MM.1S (cell line): Measurements from ENCODE around the gene COPZ2.

Experiments
- DNase-seq: peaks from one replicate; pipeline ENCODE4 v3.0.0-alpha.2; 2015
- H2AFZ ChIP-seq: fragments of 300-600 bp; sonication (generic); 2 replicates; pipeline ENCODE4 v1.6.0; 2016; ENCODE audit warnings: antibody characterized with exemption, low read length
- H3F3A ChIP-seq: fragments of 300-600 bp; sonication (generic); 2 replicates; pipeline ENCODE4 v1.6.1; 2016; ENCODE audit warnings: mild to moderate bottlenecking, antibody characterized with exemption, low read length, moderate library complexity, mixed read lengths; ENCODE audit not compliant: insufficient read depth
- H3K27ac ChIP-seq: fragments of 300-600 bp; sonication (generic); 2 replicates; pipeline ENCODE4 v1.5.1; 2016; ENCODE audit warnings: mild to moderate bottlenecking, low read length
- H3K27me3 ChIP-seq: fragments of 300-600 bp; sonication (generic); replicated peaks from 2 replicates; pipeline ENCODE4 v1.6.0; 2016; ENCODE audit warnings: low read length; ENCODE audit not compliant: insufficient read depth
- H3K36me3 ChIP-seq: fragments of 300-600 bp; sonication (generic); replicated peaks from 2 replicates; pipeline ENCODE4 v1.6.1; 2016; ENCODE audit warnings: mild to moderate bottlenecking, low read length, mixed read lengths; ENCODE audit not compliant: insufficient read depth
- H3K4me1 ChIP-seq: fragments of 300-600 bp; sonication (generic); 2 replicates; pipeline ENCODE4 v1.6.1; 2016; ENCODE audit warnings: low read length, mixed read lengths
- H3K4me2 ChIP-seq: fragments of 300-600 bp; sonication (generic); 2 replicates; pipeline ENCODE4 v1.6.0; 2016; ENCODE audit warnings: low read depth, low read length
- H3K4me3 ChIP-seq: fragments of 300-600 bp; sonication (generic); 2 replicates; pipeline ENCODE4 v1.5.1; 2016; ENCODE audit warnings: low read length, mixed read lengths
- H3K79me2 ChIP-seq: fragments of 300-600 bp; sonication (generic); 2 replicates; pipeline ENCODE4 v1.6.1; 2016; ENCODE audit warnings: mixed run types, low read length, mixed read lengths
- H3K9ac ChIP-seq: fragments of 300-600 bp; sonication (generic); 2 replicates; pipeline ENCODE4 v1.6.1; 2016; ENCODE audit warnings: low read length, mixed read lengths
- H3K9me2 ChIP-seq: fragments of 300-600 bp; sonication (generic); replicated peaks from 2 replicates; pipeline ENCODE4 v1.6.1; 2016; ENCODE audit warnings: mild to moderate bottlenecking, low read length, mixed read lengths; ENCODE audit not compliant: insufficient read depth
- H3K9me3 ChIP-seq: fragments of 300-600 bp; sonication (generic); replicated peaks from 2 replicates; pipeline ENCODE4 v1.6.1; 2016; ENCODE audit warnings: mild to moderate bottlenecking, low read length, mixed read lengths; ENCODE audit not compliant: insufficient read depth
- H4K20me1 ChIP-seq: fragments of 300-600 bp; sonication (generic); 2 replicates; pipeline ENCODE4 v1.6.1; 2016; ENCODE audit warnings: mild to moderate bottlenecking, low read length, moderate library complexity, mixed read lengths; ENCODE audit not compliant: insufficient read depth
- CTCF ChIP-seq: fragments of 300-600 bp; sonication (generic); IDR thresholded peaks from 2 replicates; pipeline ENCODE4 v1.5.1; 2016; ENCODE audit warnings: antibody characterized with exemption, low read length, mixed read lengths
- EZH2 ChIP-seq: fragments of 300-600 bp; sonication (generic); optimal IDR thresholded peaks from 2 replicates; pipeline ENCODE3; 2017; ENCODE audit warnings: low read depth, mild to moderate bottlenecking, antibody characterized with exemption, low read length, mixed read lengths
- EZH2phosphoT487 ChIP-seq: fragments of 300-600 bp; sonication (generic); IDR thresholded peaks from 2 replicates; pipeline ENCODE4 v1.6.1; 2018; ENCODE audit warnings: antibody characterized with exemption, low read length

The COPZ2 gene

GRCh38 chr17:48025904-48026501 lies 11.6 kb downstream of the COPZ2 start:
- H3K36me3 ChIP-seq: no peaks in the 10 kb centered on the region
- H3K9ac ChIP-seq: no peak overlapping the region
- H2AFZ ChIP-seq: peak overlapping the region; percentile 67; the same call in 1 of the 2 replicates
- H3K4me3 ChIP-seq: peak overlapping the region; percentile 62
- H3K4me2 ChIP-seq: peak overlapping the region; percentile 99
- H3K27me3 ChIP-seq: no peaks in the 10 kb centered on the region
- no peaks in the 10 kb centered on the region for H4K20me1 ChIP-seq
- no peaks in the 10 kb centered on the region for H3K9me2 ChIP-seq
- peaks cover 17% of the 10 kb centered on the region for H3K4me1 ChIP-seq
- no peak overlapping the region for H3K27ac ChIP-seq
- no peaks in the 10 kb centered on the region for H3K79me2 ChIP-seq
- peaks cover 21% of the 10 kb centered on the region for H3F3A ChIP-seq
- DNase-seq: no peak
- TF ChIP-seq EZH2phosphoT487 (no peak), EZH2 (no peak), CTCF (no peak)
- no peaks in the 10 kb centered on the region for H3K9me3 ChIP-seq

GRCh38 chr17:48025040-48025903 lies 12.3 kb downstream of the COPZ2 start:
- DNase-seq: peak; percentile 97
- peaks cover 21% of the 10 kb centered on the region for H3F3A ChIP-seq
- H3K4me1 ChIP-seq: peaks cover 17% of the 10 kb centered on the region
- H3K36me3 ChIP-seq: no peaks in the 10 kb centered on the region
- TF ChIP-seq CTCF (peak; percentile 77), EZH2phosphoT487 (no peak), EZH2 (no peak)
- H3K9ac ChIP-seq: no peak overlapping the region; the same call in 1 of the 2 replicates
- H3K27me3 ChIP-seq: no peaks in the 10 kb centered on the region
- H3K9me2 ChIP-seq: no peaks in the 10 kb centered on the region
- H3K4me3 ChIP-seq: peak overlapping the region; percentile 62
- peak overlapping the region; percentile 99 for H3K4me2 ChIP-seq
- H4K20me1 ChIP-seq: no peaks in the 10 kb centered on the region
- H3K9me3 ChIP-seq: no peaks in the 10 kb centered on the region
- no peak overlapping the region; the same call in 1 of the 2 replicates for H3K27ac ChIP-seq
- no peaks in the 10 kb centered on the region for H3K79me2 ChIP-seq
- peak overlapping the region; percentile 82 for H2AFZ ChIP-seq

- H3F3A ChIP-seq: peaks cover 21% of the 10 kb centered on the region
- TF ChIP-seq EZH2 (no peak), EZH2phosphoT487 (no peak), CTCF (no peak)
- H3K9me3 ChIP-seq: no peaks in the 10 kb centered on the region
- H3K27ac ChIP-seq: no peak overlapping the region; the same call in 1 of the 2 replicates
- no peaks in the 10 kb centered on the region for H3K9me2 ChIP-seq
- H4K20me1 ChIP-seq: no peaks in the 10 kb centered on the region
- no peaks in the 10 kb centered on the region for H3K79me2 ChIP-seq
- peak; percentile 25 for DNase-seq
- H3K27me3 ChIP-seq: no peaks in the 10 kb centered on the region
- H3K9ac ChIP-seq: peak overlapping the region; percentile 30; the same call in 1 of the 2 replicates
- no peaks in the 10 kb centered on the region for H3K36me3 ChIP-seq
- peak overlapping the region; percentile 95 for H3K4me2 ChIP-seq
- peak overlapping the region; percentile 57 for H3K4me3 ChIP-seq
- H3K4me1 ChIP-seq: peaks cover 17% of the 10 kb centered on the region
- peak overlapping the region; percentile 82 for H2AFZ ChIP-seq
These were observed 13.2 kb downstream of the COPZ2 start for GRCh38 chr17:48024149-48025039.
